ENCODE results near the gene PLA2G4C.

The PLA2G4C gene

GRCh38 chr19:48053076-48053475 lies 57.5 kb downstream of the PLA2G4C start:
- DNase-seq: no peak

- DNase-seq: no peak
Measured at GRCh38 chr19:48051335-48052033, 59.1 kb downstream of the PLA2G4C start.

- DNase-seq: no peak
Measured at GRCh38 chr19:48044561-48044960, 66.1 kb downstream of the PLA2G4C start.

GRCh38 chr19:48043675-48044258 lies 66.8 kb downstream of the PLA2G4C start, which contains the start of gene CABP5:
TSS of gene CABP5 (minus strand) at chr19:48044079. CDS start at chr19:48043922, 157 bp downstream.
- DNase-seq: no peak

- no peak for DNase-seq
Measured at GRCh38 chr19:48041877-48042580, 68.6 kb downstream of the PLA2G4C start.

GRCh38 chr19:48036765-48037164 lies 73.9 kb downstream of the PLA2G4C start:
- no peak for DNase-seq

- no peak for DNase-seq
Measured at GRCh38 chr19:48033604-48034003, 77.0 kb downstream of the PLA2G4C start.

GRCh38 chr19:48030073-48030472 lies 80.5 kb downstream of the PLA2G4C start:
- no peak for DNase-seq

- DNase-seq: no peak
Measured at GRCh38 chr19:48029431-48029830, 81.2 kb downstream of the PLA2G4C start.

GRCh38 chr19:48025480-48025879 lies 85.1 kb downstream of the PLA2G4C start:
- DNase-seq: no peak

GRCh38 chr19:48023518-48023917 lies 87.1 kb downstream of the PLA2G4C start:
- DNase-seq: no peak

GRCh38 chr19:48023011-48023410 lies 87.6 kb downstream of the PLA2G4C start:
- DNase-seq: no peak

GRCh38 chr19:48020686-48021085 lies 89.9 kb downstream of the PLA2G4C start:
- no peak for DNase-seq

- no peak for DNase-seq
Measured at GRCh38 chr19:48010932-48011758, 99.5 kb downstream of the PLA2G4C start.

GRCh38 chr19:48006762-48007161 lies 103.9 kb downstream of the PLA2G4C start:
- DNase-seq: peak; percentile 13

- DNase-seq: no peak
Measured at GRCh38 chr19:48004236-48004635, 106.4 kb downstream of the PLA2G4C start.

GRCh38 chr19:48000846-48001245 lies 109.8 kb downstream of the PLA2G4C start:
- DNase-seq: no peak

GRCh38 chr19:47998800-47999199 lies 111.8 kb downstream of the PLA2G4C start:
- DNase-seq: no peak
